PC-9 (cell line): ENCODE measurements around the gene SHC3.

Experiments
- EZH2 ChIP-seq: fragments of 200-600 bp; sonication (generic); IDR thresholded peaks from 2 replicates; pipeline ENCODE4 v1.8.0; 2017; ENCODE audit warnings: antibody characterized with exemption, low read depth
- TF ChIP-seq, protein P1 (sequence below): fragments of 200-600 bp; sonication (generic); conservative IDR thresholded peaks from 2 replicates; pipeline ENCODE4 v1.6.1; 2017; ENCODE audit warnings: mixed run types, antibody characterized with exemption, mild to moderate bottlenecking, moderate library complexity

DNA sequence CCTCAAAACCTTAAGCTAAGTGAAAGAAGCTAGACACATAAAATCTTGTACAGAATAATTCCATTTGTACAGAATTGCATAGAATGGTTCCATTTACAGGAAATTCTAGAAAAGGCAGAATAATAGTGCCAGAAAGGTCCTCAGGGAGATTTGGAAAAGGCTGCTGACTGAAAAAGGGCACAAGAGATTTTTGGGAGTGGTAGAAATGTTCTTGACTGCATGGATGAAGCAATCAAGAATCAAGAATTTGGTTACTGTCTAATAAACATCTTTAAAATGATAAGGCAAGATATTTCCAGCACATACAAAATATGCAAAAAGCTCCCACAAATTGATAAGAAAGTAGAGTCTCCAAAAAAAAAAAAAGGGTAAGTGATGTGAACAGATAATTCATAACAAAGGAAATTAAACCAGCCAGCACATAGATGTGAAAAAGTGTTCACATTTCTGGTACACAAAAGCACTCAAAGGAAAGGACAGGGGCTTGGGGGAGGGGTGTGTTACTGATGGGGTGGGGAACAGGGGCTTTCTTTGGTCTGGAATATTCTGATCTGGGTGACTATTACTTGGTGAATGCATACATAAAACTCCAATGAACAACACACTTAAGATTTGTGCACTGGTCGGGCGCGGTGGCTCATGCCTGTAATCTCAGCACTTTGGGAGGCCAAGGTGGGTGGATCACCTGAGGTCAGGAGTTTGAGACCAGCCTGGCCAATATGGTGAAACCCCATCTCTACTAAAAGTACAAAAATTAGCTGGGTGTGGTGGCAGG lies 85.2 kb downstream of the SHC3 start:
- TF ChIP-seq, protein P1, sequence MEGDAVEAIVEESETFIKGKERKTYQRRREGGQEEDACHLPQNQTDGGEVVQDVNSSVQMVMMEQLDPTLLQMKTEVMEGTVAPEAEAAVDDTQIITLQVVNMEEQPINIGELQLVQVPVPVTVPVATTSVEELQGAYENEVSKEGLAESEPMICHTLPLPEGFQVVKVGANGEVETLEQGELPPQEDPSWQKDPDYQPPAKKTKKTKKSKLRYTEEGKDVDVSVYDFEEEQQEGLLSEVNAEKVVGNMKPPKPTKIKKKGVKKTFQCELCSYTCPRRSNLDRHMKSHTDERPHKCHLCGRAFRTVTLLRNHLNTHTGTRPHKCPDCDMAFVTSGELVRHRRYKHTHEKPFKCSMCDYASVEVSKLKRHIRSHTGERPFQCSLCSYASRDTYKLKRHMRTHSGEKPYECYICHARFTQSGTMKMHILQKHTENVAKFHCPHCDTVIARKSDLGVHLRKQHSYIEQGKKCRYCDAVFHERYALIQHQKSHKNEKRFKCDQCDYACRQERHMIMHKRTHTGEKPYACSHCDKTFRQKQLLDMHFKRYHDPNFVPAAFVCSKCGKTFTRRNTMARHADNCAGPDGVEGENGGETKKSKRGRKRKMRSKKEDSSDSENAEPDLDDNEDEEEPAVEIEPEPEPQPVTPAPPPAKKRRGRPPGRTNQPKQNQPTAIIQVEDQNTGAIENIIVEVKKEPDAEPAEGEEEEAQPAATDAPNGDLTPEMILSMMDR: no peak
- TF ChIP-seq EZH2: no peak
